Measurements from ENCODE around the gene PPP3CA.

The PPP3CA gene

GRCh38 chr4:101288365-101289145 lies 58.8 kb downstream of the PPP3CA start:
- DNase-seq (ENCODE audit: low read depth in 2 of 2): no peak

GRCh38 chr4:101287324-101287723 lies 60.0 kb downstream of the PPP3CA start:
- DNase-seq (ENCODE audit: low read depth in 2 of 2): no peak

GRCh38 chr4:101286663-101287062 lies 60.7 kb downstream of the PPP3CA start:
- no peak for DNase-seq (ENCODE audit: low read depth in 2 of 2)

- no peak for DNase-seq (ENCODE audit: low read depth in 2 of 2)
Measured at GRCh38 chr4:101285985-101286384, 61.3 kb downstream of the PPP3CA start.

GRCh38 chr4:101284546-101284945 lies 62.8 kb downstream of the PPP3CA start:
- DNase-seq (ENCODE audit: low read depth in 2 of 2): no peak

- no peak for DNase-seq (ENCODE audit: low read depth in 2 of 2)
Measured at GRCh38 chr4:101283434-101283833, 63.9 kb downstream of the PPP3CA start.

GRCh38 chr4:101282076-101282844 lies 65.1 kb downstream of the PPP3CA start:
- no peak for DNase-seq (ENCODE audit: low read depth in 2 of 2)

GRCh38 chr4:101280866-101281600 lies 66.3 kb downstream of the PPP3CA start:
- no peak for DNase-seq (ENCODE audit: low read depth in 2 of 2)

- peak; percentile 98 to 99 for DNase-seq (ENCODE audit: low read depth in 2 of 2)
Measured at GRCh38 chr4:101279377-101279871, 67.9 kb downstream of the PPP3CA start.

- DNase-seq (ENCODE audit: low read depth in 2 of 2): peak in 1 of 2 experiments; percentile 25
Measured at GRCh38 chr4:101277671-101278070, 69.7 kb downstream of the PPP3CA start.

- no peak for DNase-seq (ENCODE audit: low read depth in 2 of 2)
Measured at GRCh38 chr4:101276661-101277060, 70.7 kb downstream of the PPP3CA start.

GRCh38 chr4:101274888-101275752 lies 72.2 kb downstream of the PPP3CA start:
- DNase-seq (ENCODE audit: low read depth in 2 of 2): no peak

GRCh38 chr4:101271516-101271915 lies 75.8 kb downstream of the PPP3CA start:
- DNase-seq (ENCODE audit: low read depth in 2 of 2): no peak

GRCh38 chr4:101269682-101270081 lies 77.6 kb downstream of the PPP3CA start:
- DNase-seq (ENCODE audit: low read depth in 2 of 2): no peak

- no peak for DNase-seq (ENCODE audit: low read depth in 2 of 2)
Measured at GRCh38 chr4:101265816-101266172, 81.5 kb downstream of the PPP3CA start.

GRCh38 chr4:101264993-101265815 lies 82.1 kb downstream of the PPP3CA start:
- no peak for DNase-seq (ENCODE audit: low read depth in 2 of 2)

GRCh38 chr4:101264512-101264911 lies 82.8 kb downstream of the PPP3CA start:
- DNase-seq (ENCODE audit: low read depth in 2 of 2): no peak

GRCh38 chr4:101262683-101263082 lies 84.6 kb downstream of the PPP3CA start:
- no peak for DNase-seq (ENCODE audit: low read depth in 2 of 2)

GRCh38 chr4:101259876-101260275 lies 87.5 kb downstream of the PPP3CA start:
- no peak for DNase-seq (ENCODE audit: low read depth in 2 of 2)

GRCh38 chr4:101258883-101259282 lies 88.4 kb downstream of the PPP3CA start:
- DNase-seq (ENCODE audit: low read depth in 2 of 2): no peak
